Pancreas (tissue), 10 donors: ENCODE results near the gene CCDC85C. TPM values are rescaled to one million over a fixed set of nuclear protein-coding genes. Genes with fewer than 3 reads are reported as not detected.
A peak's percentile ranks its signal among the peaks of the same experiment; 100 is the strongest.

Experiments used
- ATAC-seq, 4 donors: fragments of 200-7000 bp; cut with Tn5 transposase; one replicate each; pipeline versions ENCODE4 v1.8.0 to v1.9.1; 2020; ENCODE audit warnings: mild to moderate bottlenecking in 4 of 4, moderate library complexity in 4 of 4
- DNase-seq, 6 donors: peaks; one replicate each; pipeline ENCODE4 v3.0.0-alpha.2; 2020
- FAIRE-seq: peaks from 2 replicates; lab custom pipeline; 2012; peaks lifted over from hg19 to GRCh38; lab: Jason Lieb, UNC
- H3K27ac ChIP-seq, 4 donors: fragments of 200-600 bp; sonication (generic); 1 replicate in 3 of 4; 2 replicates in 1 of 4; pipeline versions ENCODE4 v1.5.0 to v1.8.0; 2020
- H3K27me3 ChIP-seq, 4 donors: fragments of 200-600 bp; one replicate each; pipeline ENCODE4 v1.8.0; 2021
- H3K36me3 ChIP-seq, 3 donors: fragments of 200-600 bp; sonication (generic) in 1 of 3; one replicate each; pipeline versions ENCODE4 v1.5.0 to v1.8.0; 2020 to 2021
- H3K4me1 ChIP-seq, 3 donors: fragments of 200-600 bp; one replicate each; pipeline ENCODE4 v1.8.0; 2021
- H3K4me3 ChIP-seq, 4 donors: fragments of 200-600 bp; sonication (generic) in 2 of 4; one replicate each; pipeline versions ENCODE4 v1.5.0 to v1.8.0; 2020 to 2021
- H3K9me3 ChIP-seq, 4 donors: fragments of 200-600 bp; one replicate each; pipeline ENCODE4 v1.8.0; 2021
- WGBS, 2 donors: extraction: QIAGEN DNeasy Blood & Tissue Kit; methylation state at CpG; one replicate each; pipeline ENCODE4 v1.1.7; 2013; 5-methylcytosine and 5-hydroxymethylcytosine counted together
- intact Hi-C, 3 donors: fragments of 100-400 bp; cut with DNase I; formaldehyde crosslinking; loops; one replicate each; pipeline versions ENCODE4 v1.11.1 to v1.14.2; 2022
- polyA plus RNA-seq, 2 donors: library from polyadenylated mRNA; stranded (reverse); fragments of 200-250 nt; gene quantifications; one replicate each; pipeline ENCODE4 v1.2.3, GENCODE V29; 2013
- total RNA-seq, 6 donors: library from RNA; stranded (reverse); fragmentation: NEBNext Ultra II Directional in 4 of 6; extraction: Animal tissue kit (Norgen Biotek cat#: 25700) in 4 of 6; gene quantifications; one replicate each; pipeline versions ENCODE4 v1.2.1 to v1.2.4, GENCODE V29; 2021 to 2023
- TF ChIP-seq, protein P1 (sequence below), 4 donors: fragments of 200-600 bp; sonication (generic) in 3 of 4; IDR thresholded peaks; one replicate each; pipeline versions ENCODE4 v1.5.0 to v1.8.0; 2021; ENCODE audit warnings: antibody characterized with exemption in 4 of 4
- donor health status: healthy with polysubstance abuse.
- donor health status: DM: no; HTN: no; CAD: no; lungs with moderate emphysema.
- donor health status: DM: no; HTN: no; CAD: no.
- donor health status: control.
- donor health status: control.
- donor health status: Bipolar disorder and iron deficiency.
- donor health status: DM: yes; HTN: yes; CAD: no.
- donor health status: DM: no; HTN: no; CAD: no.
- donor health status: DM: no; HTN: no; CAD: no.
- donor health status: DM: yes; HTN: yes; CAD: no.

Gene CCDC85C
- total and polyA plus RNA-seq, 8 donors = 9.5 to 22.2 (median 17.6) TPM

- H3K27ac ChIP-seq = no peak overlapping the region
- H3K9me3 ChIP-seq = no peaks in the 10 kb centered on the region
- WGBS, 2 donors = 83 to 84% methylated on average over 6 of the region's 6 CpGs
- no peaks in the 10 kb centered on the region for H3K36me3 ChIP-seq
- DNase-seq (no peak), ATAC-seq (no peak), FAIRE-seq (no peak)
- no peaks in the 10 kb centered on the region for H3K4me1 ChIP-seq
- TF ChIP-seq, protein P1, sequence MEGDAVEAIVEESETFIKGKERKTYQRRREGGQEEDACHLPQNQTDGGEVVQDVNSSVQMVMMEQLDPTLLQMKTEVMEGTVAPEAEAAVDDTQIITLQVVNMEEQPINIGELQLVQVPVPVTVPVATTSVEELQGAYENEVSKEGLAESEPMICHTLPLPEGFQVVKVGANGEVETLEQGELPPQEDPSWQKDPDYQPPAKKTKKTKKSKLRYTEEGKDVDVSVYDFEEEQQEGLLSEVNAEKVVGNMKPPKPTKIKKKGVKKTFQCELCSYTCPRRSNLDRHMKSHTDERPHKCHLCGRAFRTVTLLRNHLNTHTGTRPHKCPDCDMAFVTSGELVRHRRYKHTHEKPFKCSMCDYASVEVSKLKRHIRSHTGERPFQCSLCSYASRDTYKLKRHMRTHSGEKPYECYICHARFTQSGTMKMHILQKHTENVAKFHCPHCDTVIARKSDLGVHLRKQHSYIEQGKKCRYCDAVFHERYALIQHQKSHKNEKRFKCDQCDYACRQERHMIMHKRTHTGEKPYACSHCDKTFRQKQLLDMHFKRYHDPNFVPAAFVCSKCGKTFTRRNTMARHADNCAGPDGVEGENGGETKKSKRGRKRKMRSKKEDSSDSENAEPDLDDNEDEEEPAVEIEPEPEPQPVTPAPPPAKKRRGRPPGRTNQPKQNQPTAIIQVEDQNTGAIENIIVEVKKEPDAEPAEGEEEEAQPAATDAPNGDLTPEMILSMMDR (IDR thresholded peaks at IDR 0.05) = no peak
- H3K27me3 ChIP-seq = no peaks in the 10 kb centered on the region
- intact Hi-C loops = no loop called here
- no peak overlapping the region for H3K4me3 ChIP-seq
Measured at GRCh38 chr14:99621948-99622347, 17.9 kb upstream of the CCDC85C start.

- TF ChIP-seq, protein P1 (IDR thresholded peaks at IDR 0.05) = no peak
- intact Hi-C loops = no loop called here
- H3K4me3 ChIP-seq = no peak overlapping the region
Measured at GRCh38 chr14:99619835-99620834, 16.1 kb upstream of the CCDC85C start.

DNA sequence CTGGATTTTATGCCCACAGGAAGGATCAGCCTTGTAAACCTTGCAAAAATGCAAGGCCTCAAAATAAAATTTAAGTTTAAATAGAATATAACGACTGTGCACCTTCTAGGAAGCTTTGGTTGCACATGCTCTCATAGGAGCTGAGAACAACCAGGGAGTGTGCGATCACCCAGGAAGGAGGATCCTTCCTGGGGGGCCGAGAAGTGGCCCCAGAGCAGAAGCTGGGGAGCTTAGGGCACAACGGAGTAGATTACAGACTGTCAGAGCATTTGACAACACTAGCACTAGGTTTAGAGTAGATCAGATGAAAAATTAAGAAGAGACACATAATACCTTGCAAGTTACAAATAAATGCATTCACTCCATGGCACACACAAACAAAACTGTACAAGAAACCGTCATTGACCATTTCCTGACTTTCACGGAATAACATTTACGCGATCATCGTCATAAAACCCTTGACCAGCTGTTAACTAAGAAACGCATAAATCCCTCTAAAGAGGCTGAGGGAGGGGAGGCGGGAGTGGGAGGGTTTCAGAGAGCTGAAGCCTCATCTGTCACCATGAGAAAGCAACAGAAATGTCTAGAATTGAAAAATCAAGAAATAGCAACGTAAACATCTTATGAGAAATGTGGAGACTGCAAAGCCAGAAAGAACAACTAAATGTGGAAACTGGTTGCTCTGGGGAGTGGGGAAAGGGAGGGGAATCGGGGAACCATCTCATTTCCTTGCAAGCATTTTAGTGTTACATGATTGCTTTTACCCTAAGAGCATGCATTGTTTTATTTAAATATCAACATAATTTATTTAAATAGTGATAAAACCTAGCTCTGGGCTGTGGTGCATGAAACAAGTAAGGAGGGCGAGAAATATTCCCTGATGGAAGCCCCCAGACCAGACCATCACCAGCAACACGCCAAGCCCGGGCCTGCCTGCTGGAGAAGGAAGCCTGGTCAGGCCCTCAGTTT lies 13.1 kb upstream of the CCDC85C start:
- Histone ChIP-seq H3K4me3 (no peak overlapping the region), H3K9me3 (no peaks in the 10 kb centered on the region), H3K27ac (no peak overlapping the region), H3K4me1 (peaks cover 0 to 3% (median 2%) of the 10 kb centered on the region in 3 donors), H3K36me3 (no peaks in the 10 kb centered on the region), H3K27me3 (no peaks in the 10 kb centered on the region)
- intact Hi-C loops = no loop called here
- ATAC-seq (no peak), FAIRE-seq (no peak), DNase-seq (no peak)
- WGBS, 2 donors = 82 to 88% methylated on average over 16 of the region's 16 CpGs
- TF ChIP-seq, protein P1 (IDR thresholded peaks at IDR 0.05) = no peak

More at GRCh38 chr14:99619835-99620834, 16.1 kb upstream of the CCDC85C start:
- 73 to 75% methylated on average over 13 of the region's 13 CpGs for WGBS, 2 donors
- no peaks in the 10 kb centered on the region for H3K36me3 ChIP-seq
- no peaks in the 10 kb centered on the region for H3K4me1 ChIP-seq
- H3K27me3 ChIP-seq = no peaks in the 10 kb centered on the region
- DNase-seq (no peak), ATAC-seq (peak in 2 of 4 donors; percentile 14 to 43), FAIRE-seq (no peak)
- no peaks in the 10 kb centered on the region for H3K9me3 ChIP-seq
- H3K27ac ChIP-seq = peak overlapping the region in 1 of 4 donors; percentile 17

DNA sequence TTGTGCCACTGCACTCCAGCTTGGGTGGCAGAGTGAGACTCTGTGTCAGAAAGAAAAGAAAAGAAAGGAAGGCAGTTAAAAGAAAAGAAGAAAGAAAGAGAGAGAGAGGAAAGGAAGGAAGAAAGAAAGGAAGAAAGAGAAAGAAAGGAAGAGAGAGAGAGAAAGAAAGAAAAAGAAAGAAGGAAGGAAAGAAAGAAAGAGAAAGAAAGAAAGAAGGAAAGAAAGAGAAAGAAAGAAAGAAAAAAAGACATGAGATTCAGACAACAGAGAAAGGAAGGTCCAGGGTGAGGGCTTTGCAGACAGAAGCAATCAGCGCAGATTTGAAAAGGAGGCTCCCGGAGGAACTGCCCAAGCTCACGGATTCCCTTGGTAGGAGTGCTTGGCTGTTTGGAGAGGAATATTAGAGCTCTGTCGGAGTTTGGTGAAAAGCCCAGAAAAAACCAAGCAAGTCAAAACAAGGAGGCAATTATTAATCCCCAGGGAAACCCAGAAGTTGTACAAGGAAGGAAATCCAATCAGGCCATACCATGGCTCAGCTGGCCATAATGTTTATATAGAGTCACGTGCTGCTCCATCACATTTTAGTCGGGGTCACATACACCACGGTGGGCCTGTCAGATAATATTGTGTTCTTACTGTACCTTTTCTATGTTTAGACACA lies 11.6 kb upstream of the CCDC85C start:
- Histone ChIP-seq H3K36me3 (no peaks in the 10 kb centered on the region), H3K27ac (no peak overlapping the region), H3K4me1 (peaks cover 0 to 4% (median 3%) of the 10 kb centered on the region in 3 donors), H3K27me3 (no peaks in the 10 kb centered on the region), H3K9me3 (no peaks in the 10 kb centered on the region), H3K4me3 (no peak overlapping the region)
- WGBS, 2 donors = 42 to 48% methylated on average over 7 of the region's 7 CpGs
- DNase-seq (no peak), FAIRE-seq (no peak), ATAC-seq (peak in 1 of 4 donors; percentile 14)
- intact Hi-C loops = no loop called here
- TF ChIP-seq, protein P1 (IDR thresholded peaks at IDR 0.05) = no peak
